OCI-LY3 (cell line): ENCODE data around the gene TMCC3.

Experiments used
- CTCF ChIP-seq: fragments of 200-600, 300-600 bp; sonication (generic); IDR thresholded peaks from 2 replicates; pipeline ENCODE4 v1.5.1; 2014; ENCODE audit warnings: antibody characterized with exemption, low read length, low read depth
- EZH2phosphoT487 ChIP-seq: fragments of 200-600 bp; shearing (Covaris generic); IDR thresholded peaks from 2 replicates; pipeline ENCODE4 v1.6.1; 2018; ENCODE audit warnings: antibody characterized with exemption, mixed run types, low read depth

DNA sequence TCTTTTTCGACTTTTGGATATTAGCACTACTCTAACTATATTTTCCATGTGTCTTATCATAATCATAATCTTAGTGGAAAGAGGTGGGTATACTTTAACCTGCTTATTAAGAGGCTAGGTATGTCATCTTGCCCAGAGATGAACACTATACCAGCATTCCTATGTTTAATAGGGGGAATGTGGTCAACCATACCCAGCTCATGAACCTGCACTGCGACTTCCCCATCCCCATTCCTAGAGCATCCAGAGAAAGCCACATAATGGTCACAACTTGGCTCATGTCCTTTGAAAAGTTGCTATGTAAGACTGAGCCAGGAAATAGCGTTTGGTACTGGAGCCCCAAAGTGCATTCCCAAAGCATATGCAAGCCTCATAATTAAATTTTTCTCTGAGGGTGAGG lies 55.2 kb downstream of the TMCC3 start:
- TF ChIP-seq CTCF (no peak), EZH2phosphoT487 (no peak)
